H1 (cell line): ENCODE data around the gene ZBTB16. TPM values are rescaled to one million over a fixed set of nuclear protein-coding genes. Genes with fewer than 3 reads are reported as not detected.

ENCODE experiments used
- CTCF ChIA-PET: fragments of 300-600 bp; sonication (Branson Sonifier 250); formaldehyde crosslinking; loops from one replicate; lab custom pipeline; 2021; ENCODE audit not compliant: partially characterized antibody; lab: Charles Lee
- POLR2A ChIA-PET: fragments of 300-600 bp; sonication (Branson Sonifier 250); formaldehyde crosslinking; loops from one replicate; lab custom pipeline; 2021; ENCODE audit warnings: inconsistent platforms; ENCODE audit not compliant: partially characterized antibody; lab: Charles Lee
- DNase-seq, 2 experiments: peaks; one replicate each; pipeline versions ENCODE4 v3.0.0 to v3.0.0-alpha.2; 2010 to 2022; ENCODE audit warnings: low spot score in 2 of 2, low read depth in 1 of 2, mixed read lengths in 1 of 2
- FAIRE-seq: peaks from 2 replicates; lab custom pipeline; 2011; peaks lifted over from hg19 to GRCh38; lab: Jason Lieb, UNC
- H2AFZ ChIP-seq: 2 replicates; pipeline ENCODE4 v1.8.1; 2012; ENCODE audit warnings: low read length, inconsistent platforms
- H2AK5ac ChIP-seq: 2 replicates; pipeline ENCODE4 v1.6.1; 2013; ENCODE audit warnings: low read depth, low read length
- H2BK120ac ChIP-seq: replicated peaks from 2 replicates; pipeline ENCODE3; 2013; ENCODE audit warnings: low read depth, low read length, inconsistent platforms
- H2BK12ac ChIP-seq: 2 replicates; pipeline ENCODE4 v1.6.1; 2013; ENCODE audit warnings: low read depth, low read length
- H2BK15ac ChIP-seq: 2 replicates; pipeline ENCODE4 v1.6.1; 2013; ENCODE audit warnings: low read length
- H2BK20ac ChIP-seq: 2 replicates; pipeline ENCODE4 v1.6.1; 2013; ENCODE audit warnings: low read length
- H2BK5ac ChIP-seq: 2 replicates; pipeline ENCODE4 v1.6.1; 2013; ENCODE audit warnings: low read depth, low read length
- H3K14ac ChIP-seq: 2 replicates; pipeline ENCODE4 v1.6.1; 2013; ENCODE audit warnings: inconsistent platforms; ENCODE audit not compliant: insufficient read length
- H3K18ac ChIP-seq: 2 replicates; pipeline ENCODE4 v1.6.1; 2013; ENCODE audit warnings: low read length; ENCODE audit errors: extremely low read depth
- H3K23ac ChIP-seq: 2 replicates; pipeline ENCODE4 v1.6.1; 2013; ENCODE audit warnings: inconsistent platforms; ENCODE audit not compliant: insufficient read length
- H3K23me2 ChIP-seq: 2 replicates; pipeline ENCODE4 v1.6.1; 2013; ENCODE audit warnings: low read depth, low read length
- H3K27ac ChIP-seq: 2 replicates; pipeline ENCODE4 v1.6.1; 2011; ENCODE audit warnings: low read depth, low read length, inconsistent platforms
- H3K27me3 ChIP-seq, 4 experiments: replicated peaks in 1 of 4; 1 replicate in 1 of 4; 2 replicates in 3 of 4; pipeline versions ENCODE4 v1.6.1 to v1.8.1; 2011 to 2013; ENCODE audit warnings: low read length in 3 of 4, mild to moderate bottlenecking in 3 of 4, inconsistent platforms in 2 of 4, mixed read lengths in 2 of 4, moderate library complexity in 1 of 4; ENCODE audit not compliant: control insufficient read depth in 3 of 4, insufficient read depth in 3 of 4; ENCODE audit errors: extremely low read depth in 1 of 4
- H3K36me3 ChIP-seq, 4 experiments: 2 replicates each; pipeline versions ENCODE4 v1.6.1 to v1.8.1; 2011 to 2013; ENCODE audit warnings: mild to moderate bottlenecking in 4 of 4, low read length in 3 of 4, moderate library complexity in 2 of 4, control low read depth in 1 of 4, inconsistent platforms in 1 of 4; ENCODE audit not compliant: insufficient read depth in 4 of 4, control insufficient read depth in 2 of 4
- H3K4ac ChIP-seq: replicated peaks from 2 replicates; pipeline ENCODE3; 2013; ENCODE audit warnings: low read length, low read depth, mixed read lengths, inconsistent platforms; ENCODE audit not compliant: insufficient read length
- H3K4me1 ChIP-seq, 4 experiments: replicated peaks in 1 of 4; 1 replicate in 1 of 4; 2 replicates in 3 of 4; pipeline versions ENCODE4 v1.6.1 to v1.8.1; 2011 to 2013; ENCODE audit warnings: low read length in 3 of 4, inconsistent platforms in 2 of 4, mixed read lengths in 1 of 4; ENCODE audit not compliant: insufficient read depth in 4 of 4, control insufficient read depth in 3 of 4
- H3K4me2 ChIP-seq, 2 experiments: 2 replicates each; pipeline versions ENCODE4 v1.6.1 to v1.8.1; 2011 to 2013; ENCODE audit warnings: low read depth in 2 of 2, low read length in 2 of 2, control low read depth in 1 of 2, inconsistent platforms in 1 of 2, mild to moderate bottlenecking in 1 of 2; ENCODE audit not compliant: insufficient read depth in 1 of 2
- H3K4me3 ChIP-seq, 4 experiments: fragments of 200-600, 300-600 bp in 1 of 4; sonication (generic), shearing (Covaris generic), sonication (Bioruptor Twin) in 1 of 4; 2 replicates each; pipeline versions ENCODE4 v1.5.1 to v1.8.1; 2011 to 2016; ENCODE audit warnings: low read length in 4 of 4, low read depth in 3 of 4, control low read depth in 2 of 4, inconsistent platforms in 2 of 4, mild to moderate bottlenecking in 2 of 4, mixed read lengths in 1 of 4, moderate library complexity in 1 of 4; ENCODE audit not compliant: insufficient read depth in 2 of 4; ENCODE audit errors: extremely low read depth in 1 of 4
- H3K56ac ChIP-seq: replicated peaks from 2 replicates; pipeline ENCODE3; 2013; ENCODE audit warnings: low read depth, mild to moderate bottlenecking, mixed read lengths, low read length, inconsistent platforms; ENCODE audit not compliant: insufficient read length
- H3K79me1 ChIP-seq: 2 replicates; pipeline ENCODE4 v1.6.1; 2013; ENCODE audit warnings: low read depth, low read length, control low read depth
- H3K79me2 ChIP-seq, 2 experiments: 2 replicates each; pipeline versions ENCODE4 v1.6.1 to v1.8.1; 2012 to 2013; ENCODE audit warnings: low read length in 2 of 2, mild to moderate bottlenecking in 2 of 2, inconsistent platforms in 1 of 2; ENCODE audit not compliant: insufficient read depth in 2 of 2, control insufficient read depth in 1 of 2
- H3K9ac ChIP-seq, 4 experiments: replicated peaks in 1 of 4; 1 replicate in 1 of 4; 2 replicates in 3 of 4; pipeline versions ENCODE4 v1.6.1 to v1.8.1; 2011 to 2013; ENCODE audit warnings: low read depth in 3 of 4, low read length in 3 of 4, control low read depth in 2 of 4, mild to moderate bottlenecking in 2 of 4, moderate library complexity in 2 of 4, inconsistent platforms in 1 of 4; ENCODE audit errors: extremely low read depth in 1 of 4
- H3K9me3 ChIP-seq, 2 experiments: 2 replicates each; pipeline versions ENCODE4 v1.6.1 to v1.8.1; 2012 to 2013; ENCODE audit warnings: mild to moderate bottlenecking in 2 of 2, moderate library complexity in 2 of 2, control low read depth in 1 of 2, inconsistent platforms in 1 of 2, low read depth in 1 of 2, low read length in 1 of 2, mixed read lengths in 1 of 2; ENCODE audit not compliant: insufficient read depth in 2 of 2
- H4K20me1 ChIP-seq, 2 experiments: replicated peaks in 1 of 2; 2 replicates each; pipeline versions ENCODE3 to v1.8.1; 2011 to 2013; ENCODE audit warnings: inconsistent platforms in 2 of 2, low read length in 2 of 2, mild to moderate bottlenecking in 1 of 2; ENCODE audit not compliant: insufficient read depth in 2 of 2, control insufficient read depth in 1 of 2
- H4K5ac ChIP-seq: 2 replicates; pipeline ENCODE4 v1.6.1; 2013; ENCODE audit warnings: low read length, low read depth, mixed read lengths, inconsistent platforms; ENCODE audit not compliant: insufficient read length
- H4K8ac ChIP-seq: 2 replicates; pipeline ENCODE4 v1.8.0; 2013; ENCODE audit warnings: mild to moderate bottlenecking, moderate library complexity, low read length, inconsistent platforms; ENCODE audit not compliant: insufficient read depth; ENCODE audit errors: extremely low read depth
- H4K91ac ChIP-seq: replicated peaks from 2 replicates; pipeline ENCODE3; 2013; ENCODE audit warnings: low read length, mixed read lengths, inconsistent platforms; ENCODE audit not compliant: insufficient read length
- KDM5A ChIP-seq: fragments of 200-600 bp; IDR thresholded peaks from 2 replicates; pipeline ENCODE4 v1.7.1; 2012; ENCODE audit warnings: mild to moderate bottlenecking, low read length, inconsistent platforms, mixed read lengths
- SP4 ChIP-seq: IDR thresholded peaks from 2 replicates; pipeline ENCODE4 v1.6.1; 2012; ENCODE audit warnings: low read length, inconsistent platforms
- WGBS, 2 experiments: shearing (Covaris generic) in 1 of 2; methylation state at CpG; one replicate each; pipeline versions ENCODE4 v1.1.6 to v1.1.7; 2013 to 2015; ENCODE audit warnings: low lambda C conversion rate in 2 of 2, mixed read lengths in 2 of 2, inconsistent platforms in 1 of 2, low coverage in 1 of 2, missing lambda C conversion rate in 1 of 2; ENCODE audit not compliant: insufficient replicate concordance in 2 of 2, insufficient coverage in 1 of 2, insufficient read length in 1 of 2; ENCODE audit errors: extremely low coverage in 1 of 2, missing lambda C conversion rate in 1 of 2; 5-methylcytosine and 5-hydroxymethylcytosine counted together
- polyA plus RNA-seq, 7 experiments: library from polyadenylated mRNA; depleted of rRNA in 3 of 7; stranded (reverse) in 5 of 7; unstranded in 2 of 7; fragments of >200 nt in 5 of 7; fragments of 200-250 nt in 2 of 7; gene quantifications; 1 replicate in 5 of 7; 2 replicates in 1 of 7; 4 replicates in 1 of 7; pipeline versions ENCODE4 v1.2.1 to v1.2.3, GENCODE V29; 2011 to 2013; ENCODE audit warnings: missing spikeins in 2 of 7, mixed read lengths in 2 of 7
- total RNA-seq: library from RNA; stranded (reverse); fragmentation: NEBNext Ultra II Directional; extraction: Animal tissue kit (Norgen Biotek cat#: 25700); gene quantifications from 2 replicates; pipeline ENCODE4 v1.2.1, GENCODE V29; 2021

ZBTB16 gene
- total and polyA plus RNA-seq, 2 of the 8 experiments (the other 6 are each of a cell fraction or from before 2014, with no cell fraction given), result 0.12 to 0.61 TPM

DNA sequence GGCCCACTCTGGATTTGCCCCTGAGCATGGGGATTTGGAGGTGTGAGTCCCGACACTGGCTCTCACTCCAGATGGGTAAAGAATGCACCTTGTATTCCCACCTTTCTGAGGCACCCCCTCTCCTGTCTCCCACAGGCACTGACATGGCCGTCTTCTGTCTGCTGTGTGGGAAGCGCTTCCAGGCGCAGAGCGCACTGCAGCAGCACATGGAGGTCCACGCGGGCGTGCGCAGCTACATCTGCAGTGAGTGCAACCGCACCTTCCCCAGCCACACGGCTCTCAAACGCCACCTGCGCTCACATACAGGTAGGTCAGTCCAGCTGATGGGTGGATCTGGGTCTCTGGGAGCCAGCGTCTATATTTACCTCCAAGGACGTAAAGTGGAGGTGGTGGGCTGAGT, 182.5 kb downstream of the ZBTB16 start:
- TF ChIP-seq SP4 (no peak), KDM5A (no peak)
- POLR2A ChIA-PET, result no interaction called here

More for the DNA sequence above, 182.5 kb downstream of the ZBTB16 start:
- Histone ChIP-seq H2BK5ac (no peak overlapping the region), H4K8ac (no peak overlapping the region), H2AFZ (no peak overlapping the region), H3K79me2 (no peaks in the 10 kb centered on the region), H3K4me3 (no peak overlapping the region), H3K4me2 (no peak overlapping the region), H4K91ac (no peak overlapping the region), H3K36me3 (no peaks in the 10 kb centered on the region), H3K27me3 (no peaks in the 10 kb centered on the region; a peak in 1 of 7 replicates), H3K9me3 (no peaks in the 10 kb centered on the region), H3K4ac (no peak overlapping the region), H3K56ac (no peak overlapping the region), H3K14ac (no peak overlapping the region), H2AK5ac (no peak overlapping the region), H3K9ac (no peak overlapping the region), H3K18ac (no peak overlapping the region), H3K23me2 (no peaks in the 10 kb centered on the region), H4K20me1 (no peaks in the 10 kb centered on the region), H3K4me1 (peaks cover 0 to 2% (median 0%) of the 10 kb centered on the region in 4 experiments; a peak in 2 of 7 replicates), H3K27ac (no peak overlapping the region), H3K79me1 (no peaks in the 10 kb centered on the region; the same call in 1 of the 2 replicates), H3K23ac (no peak overlapping the region), H2BK20ac (no peak overlapping the region), H2BK15ac (no peak overlapping the region), H4K5ac (no peak overlapping the region), H2BK120ac (no peak overlapping the region), H2BK12ac (no peak overlapping the region)
- no peak for DNase-seq
- no peak for FAIRE-seq
- CTCF ChIA-PET, result interaction anchor here (2.3 to 20.1 kb wide), 3 partner anchors 10 to 216 kb away, joined by 7 to 256 read pairs (median 13); no protein-coding TSS in a partner anchor
- WGBS, 2 experiments, result 97% methylated on average over 15 of the region's 15 CpGs; no CpG with 5 or more reads in 1 of the 2 experiments
